IMR-90 (cell line): ENCODE data around the gene HES7. TPM values are rescaled to one million over a fixed set of nuclear protein-coding genes. Genes with fewer than 3 reads are reported as not detected.

Experiments
- ATAC-seq: fragments of 200-7000 bp; cut with Tn5 transposase; 2 replicates; pipeline ENCODE4 v1.9.1; 2020; ENCODE audit warnings: low read depth, mild to moderate bottlenecking, moderate library complexity
- BruUV-seq: library from RNA; stranded (reverse); fragments of 400-500 nt; replicated peaks from 2 replicates; lab custom pipeline; 2021; lab: Mats Ljungman, UMichigan
- CTCF ChIA-PET: fragments of 300-600 bp; formaldehyde crosslinking; extraction: SDS; loops from one replicate; lab custom pipeline; 2021; ENCODE audit warnings: antibody characterized with exemption; lab: Yijun Ruan, JAX
- POLR2A ChIA-PET: fragments of 300-600 bp; sonication (Branson Sonifier 250); formaldehyde crosslinking; loops from one replicate; lab custom pipeline; 2022; ENCODE audit warnings: antibody characterized with exemption; ENCODE audit not compliant: unreplicated experiment; lab: Charles Lee
- DNase-seq: peaks from one replicate; pipeline ENCODE4 v3.0.0; 2013
- H2AFZ ChIP-seq: replicated peaks from 2 replicates; pipeline ENCODE3; 2013; ENCODE audit warnings: low read length, mild to moderate bottlenecking; ENCODE audit not compliant: poor library complexity
- H2AK5ac ChIP-seq: 2 replicates; pipeline ENCODE4 v1.6.1; 2013; ENCODE audit warnings: low read depth, low read length, inconsistent platforms
- H2AK9ac ChIP-seq: replicated peaks from 2 replicates; pipeline ENCODE3; 2013; ENCODE audit warnings: mild to moderate bottlenecking, low read depth, low read length, moderate library complexity; ENCODE audit not compliant: poor library complexity
- H2BK120ac ChIP-seq: 2 replicates; pipeline ENCODE4 v1.6.1; 2013; ENCODE audit warnings: low read depth, low read length, inconsistent platforms
- H2BK15ac ChIP-seq: 3 replicates; pipeline ENCODE4 v1.6.1; 2013; ENCODE audit warnings: low read depth, low read length, inconsistent platforms
- H2BK20ac ChIP-seq: 2 replicates; pipeline ENCODE4 v1.6.1; 2013; ENCODE audit warnings: low read depth, mild to moderate bottlenecking, inconsistent platforms, low read length, moderate library complexity
- H2BK5ac ChIP-seq: 2 replicates; pipeline ENCODE4 v1.6.1; 2013; ENCODE audit warnings: mild to moderate bottlenecking, low read depth, low read length, inconsistent platforms; ENCODE audit not compliant: poor library complexity, severe bottlenecking
- H3K14ac ChIP-seq: replicated peaks from 2 replicates; pipeline ENCODE4 v1.6.1; 2013; ENCODE audit warnings: low read depth, low read length, inconsistent platforms
- H3K18ac ChIP-seq: 2 replicates; pipeline ENCODE4 v1.6.1; 2013; ENCODE audit warnings: low read depth, low read length, control low read depth
- H3K23ac ChIP-seq: 2 replicates; pipeline ENCODE4 v1.6.1; 2013; ENCODE audit warnings: low read depth, low read length, inconsistent platforms
- H3K27ac ChIP-seq: 2 replicates; pipeline ENCODE4 v1.5.1; 2013; ENCODE audit warnings: mild to moderate bottlenecking, control low read depth, low read length; ENCODE audit not compliant: insufficient read depth
- H3K27me3 ChIP-seq: 2 replicates; pipeline ENCODE4 v1.6.1; 2013; ENCODE audit warnings: low read length; ENCODE audit not compliant: control insufficient read depth, insufficient read depth
- H3K36me3 ChIP-seq: 2 replicates; pipeline ENCODE4 v1.6.1; 2013; ENCODE audit warnings: low read length, mixed read lengths; ENCODE audit not compliant: control insufficient read depth, insufficient read depth
- H3K4ac ChIP-seq: 2 replicates; pipeline ENCODE4 v1.6.1; 2013; ENCODE audit warnings: low read depth, low read length, inconsistent platforms
- H3K4me1 ChIP-seq: 2 replicates; pipeline ENCODE4 v1.6.1; 2013; ENCODE audit warnings: low read length, mixed read lengths; ENCODE audit not compliant: control insufficient read depth, insufficient read depth
- H3K4me2 ChIP-seq: 2 replicates; pipeline ENCODE4 v1.6.1; 2013; ENCODE audit warnings: low read depth, mild to moderate bottlenecking, control low read depth, low read length, moderate library complexity
- H3K4me3 ChIP-seq: 2 replicates; pipeline ENCODE4 v1.5.1; 2013; ENCODE audit warnings: low read depth, mild to moderate bottlenecking, control low read depth, low read length, moderate library complexity; ENCODE audit not compliant: insufficient read depth
- H3K56ac ChIP-seq: 2 replicates; pipeline ENCODE4 v1.6.1; 2013; ENCODE audit warnings: low read length, inconsistent platforms; ENCODE audit not compliant: insufficient read depth; ENCODE audit errors: extremely low read depth
- H3K79me1 ChIP-seq, 2 experiments: 2 replicates each; pipeline ENCODE4 v1.6.1; 2013; ENCODE audit warnings: low read length in 2 of 2, inconsistent platforms in 1 of 2, low read depth in 1 of 2
- H3K9ac ChIP-seq: 2 replicates; pipeline ENCODE4 v1.6.1; 2013; ENCODE audit warnings: low read depth, low read length, control low read depth
- H3K9me1 ChIP-seq: 2 replicates; pipeline ENCODE4 v1.6.1; 2013; ENCODE audit warnings: low read length, inconsistent platforms; ENCODE audit not compliant: insufficient read depth
- H3K9me3 ChIP-seq: 2 replicates; pipeline ENCODE4 v1.6.1; 2013; ENCODE audit warnings: low read length; ENCODE audit not compliant: control insufficient read depth, insufficient read depth
- H4K20me1 ChIP-seq: 2 replicates; pipeline ENCODE4 v1.6.1; 2013; ENCODE audit warnings: low read length, inconsistent platforms; ENCODE audit not compliant: insufficient read depth
- H4K5ac ChIP-seq: 2 replicates; pipeline ENCODE4 v1.6.1; 2013; ENCODE audit warnings: mild to moderate bottlenecking, low read depth, low read length, control low read depth
- H4K8ac ChIP-seq, 2 experiments: 2 replicates each; pipeline ENCODE4 v1.6.1; 2013; ENCODE audit warnings: low read depth in 2 of 2, low read length in 2 of 2, control low read depth in 1 of 2, inconsistent platforms in 1 of 2
- H4K91ac ChIP-seq: 2 replicates; pipeline ENCODE4 v1.6.1; 2013; ENCODE audit warnings: low read depth, low read length, inconsistent platforms; ENCODE audit not compliant: insufficient read depth
- CEBPB ChIP-seq: IDR thresholded peaks from 2 replicates; pipeline ENCODE4 v1.6.1; 2012; ENCODE audit warnings: low read depth, low read length, improper control_type of control experiment
- MAFK ChIP-seq: IDR thresholded peaks from 2 replicates; pipeline ENCODE4 v1.6.1; 2012; ENCODE audit warnings: low read depth, low read length, improper control_type of control experiment
- MAZ ChIP-seq: IDR thresholded peaks from 2 replicates; pipeline ENCODE4 v1.6.1; 2012; ENCODE audit warnings: low read depth, mild to moderate bottlenecking, low read length, improper control_type of control experiment, moderate library complexity, borderline replicate concordance
- MXI1 ChIP-seq: IDR thresholded peaks from 2 replicates; pipeline ENCODE4 v1.6.1; 2012; ENCODE audit warnings: low read depth, mild to moderate bottlenecking, low read length, moderate library complexity, borderline replicate concordance
- NFE2L2 ChIP-seq: fragments of 150-350 bp; IDR thresholded peaks from 2 replicates; pipeline ENCODE4 v1.6.1; 2016; ENCODE audit warnings: low read depth, mild to moderate bottlenecking, low read length
- RAD21 ChIP-seq: IDR thresholded peaks from 2 replicates; pipeline ENCODE4 v1.6.1; 2012; ENCODE audit warnings: low read length, improper control_type of control experiment
- RCOR1 ChIP-seq: IDR thresholded peaks from 2 replicates; pipeline ENCODE4 v1.6.1; 2012; ENCODE audit warnings: mild to moderate bottlenecking, low read length, improper control_type of control experiment; ENCODE audit not compliant: insufficient replicate concordance
- RFX5 ChIP-seq: IDR thresholded peaks from 2 replicates; pipeline ENCODE4 v1.8.0; 2012; ENCODE audit warnings: low read depth, mild to moderate bottlenecking, low read length, moderate library complexity
- SMC3 ChIP-seq: fragments of 150-350 bp; IDR thresholded peaks from 2 replicates; pipeline ENCODE4 v1.6.1; 2016; ENCODE audit warnings: low read depth, mild to moderate bottlenecking, antibody characterized with exemption, low read length, moderate library complexity
- WGBS, 2 experiments: methylation state at CpG; one replicate each; pipeline versions ENCODE4 v1.1.5 to v1.1.7; 2013; ENCODE audit warnings: missing lambda C conversion rate in 2 of 2; ENCODE audit not compliant: insufficient read length in 1 of 2; ENCODE audit errors: extremely low coverage in 2 of 2; 5-methylcytosine and 5-hydroxymethylcytosine counted together
- dilution Hi-C: fragments of 300-500 bp; cut with HindIII; formaldehyde crosslinking; loops from one replicate; pipeline ENCODE4 v1.14.3; 2018; ENCODE audit warnings: low sequenced_read_pairs; ENCODE audit not compliant: unreplicated experiment
- in situ Hi-C: fragments of 300-500 bp; cut with MboI; formaldehyde crosslinking; loops from 3 replicates; pipeline ENCODE4 v1.14.3; 2019; ENCODE audit warnings: low sequenced_read_pairs, inconsistent platforms, mixed read lengths
- intact Hi-C: fragments of 100-400 bp; cut with micrococcal nuclease; formaldehyde crosslinking; loops from 2 replicates; pipeline ENCODE4 v1.10.0; 2022
- polyA plus RNA-seq, 3 experiments: library from polyadenylated mRNA; depleted of rRNA; stranded (reverse); fragments of >200 nt; gene quantifications; 2 replicates each; pipeline ENCODE4 v1.2.3, GENCODE V29; 2012; ENCODE audit warnings: low replicate concordance in 1 of 3
- total RNA-seq: library from RNA; depleted of rRNA; stranded (reverse); fragments of >200 nt; gene quantifications from 2 replicates; pipeline ENCODE4 v1.2.3, GENCODE V29; 2012
- TF ChIP-seq, protein P1 (sequence below): fragments of 150-350 bp; IDR thresholded peaks from 2 replicates; pipeline ENCODE4 v1.6.1; 2017; ENCODE audit warnings: mild to moderate bottlenecking, antibody characterized with exemption, low read length, low read depth
- TF ChIP-seq, protein P2 (sequence below): fragments of 150-350 bp; IDR thresholded peaks from 2 replicates; pipeline ENCODE4 v1.6.1; 2016; ENCODE audit warnings: low read depth, mild to moderate bottlenecking, low read length, moderate library complexity, borderline replicate concordance
- TF ChIP-seq, protein P3 (sequence below): conservative IDR thresholded peaks from 2 replicates; pipeline ENCODE4 v1.5.1; 2012; ENCODE audit warnings: mild to moderate bottlenecking, low read depth, low read length, improper control_type of control experiment

The HES7 gene
- total and polyA plus RNA-seq, 2 of the 4 experiments (the other 2 are of a cell fraction) = 0.43 TPM; not detected in 1

DNA sequence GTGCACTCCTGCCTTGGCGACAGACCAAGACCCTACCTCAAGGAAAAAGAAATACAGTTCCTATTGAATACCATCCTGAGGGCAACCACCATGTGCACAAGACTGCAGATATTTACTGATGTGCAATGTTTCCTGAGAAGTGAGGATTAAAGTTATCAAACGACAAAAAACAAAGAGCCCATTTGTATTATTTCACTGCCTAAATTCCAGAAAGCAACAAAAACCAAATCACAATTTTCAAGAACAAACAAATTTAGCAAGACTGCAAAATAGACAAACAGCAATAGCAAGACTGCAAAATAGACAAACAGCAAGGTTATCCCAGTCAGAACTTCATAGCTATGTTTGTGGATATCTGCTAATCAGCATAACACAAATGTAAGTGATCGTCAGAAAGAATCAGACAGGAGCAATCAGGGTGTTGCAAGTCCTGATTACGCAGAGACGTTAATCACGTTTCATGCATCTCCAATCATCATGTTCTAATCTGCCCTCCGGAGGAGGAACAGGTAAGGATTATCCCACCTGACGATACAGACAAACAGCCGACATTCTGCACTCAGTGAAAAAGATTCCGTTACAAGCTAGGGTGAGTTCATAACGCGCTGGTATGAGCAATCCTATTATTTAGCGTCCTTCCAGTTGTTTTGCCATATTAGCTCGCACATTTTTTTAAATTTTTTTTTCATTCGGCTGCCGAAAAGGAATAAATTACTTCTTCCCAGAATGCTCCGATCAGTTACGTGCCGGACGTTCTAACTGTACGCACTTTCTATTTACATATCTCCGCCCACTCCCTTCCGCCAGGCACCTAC lies 49.4 kb upstream of the HES7 start:
- BruUV-seq = TSS peak; percentile 99
- in situ Hi-C loops = loop anchor here (25.0 kb wide), 1 partner anchor 936 kb away; the partner anchor contains the start of genes DVL2, GABARAP and PHF23
- TF ChIP-seq, protein P1, sequence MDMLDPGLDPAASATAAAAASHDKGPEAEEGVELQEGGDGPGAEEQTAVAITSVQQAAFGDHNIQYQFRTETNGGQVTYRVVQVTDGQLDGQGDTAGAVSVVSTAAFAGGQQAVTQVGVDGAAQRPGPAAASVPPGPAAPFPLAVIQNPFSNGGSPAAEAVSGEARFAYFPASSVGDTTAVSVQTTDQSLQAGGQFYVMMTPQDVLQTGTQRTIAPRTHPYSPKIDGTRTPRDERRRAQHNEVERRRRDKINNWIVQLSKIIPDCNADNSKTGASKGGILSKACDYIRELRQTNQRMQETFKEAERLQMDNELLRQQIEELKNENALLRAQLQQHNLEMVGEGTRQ = no peak
- TF ChIP-seq NFE2L2 (no peak), MXI1 (no peak), RFX5 (no peak), MAZ (peak; percentile 55; the same call in 1 of the 2 replicates), MAFK (peak; percentile 88), CEBPB (peak; percentile 91), RAD21 (no peak), SMC3 (no peak), RCOR1 (no peak)
- TF ChIP-seq, protein P2, sequence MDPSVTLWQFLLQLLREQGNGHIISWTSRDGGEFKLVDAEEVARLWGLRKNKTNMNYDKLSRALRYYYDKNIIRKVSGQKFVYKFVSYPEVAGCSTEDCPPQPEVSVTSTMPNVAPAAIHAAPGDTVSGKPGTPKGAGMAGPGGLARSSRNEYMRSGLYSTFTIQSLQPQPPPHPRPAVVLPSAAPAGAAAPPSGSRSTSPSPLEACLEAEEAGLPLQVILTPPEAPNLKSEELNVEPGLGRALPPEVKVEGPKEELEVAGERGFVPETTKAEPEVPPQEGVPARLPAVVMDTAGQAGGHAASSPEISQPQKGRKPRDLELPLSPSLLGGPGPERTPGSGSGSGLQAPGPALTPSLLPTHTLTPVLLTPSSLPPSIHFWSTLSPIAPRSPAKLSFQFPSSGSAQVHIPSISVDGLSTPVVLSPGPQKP = no peak
- TF ChIP-seq, protein P3, sequence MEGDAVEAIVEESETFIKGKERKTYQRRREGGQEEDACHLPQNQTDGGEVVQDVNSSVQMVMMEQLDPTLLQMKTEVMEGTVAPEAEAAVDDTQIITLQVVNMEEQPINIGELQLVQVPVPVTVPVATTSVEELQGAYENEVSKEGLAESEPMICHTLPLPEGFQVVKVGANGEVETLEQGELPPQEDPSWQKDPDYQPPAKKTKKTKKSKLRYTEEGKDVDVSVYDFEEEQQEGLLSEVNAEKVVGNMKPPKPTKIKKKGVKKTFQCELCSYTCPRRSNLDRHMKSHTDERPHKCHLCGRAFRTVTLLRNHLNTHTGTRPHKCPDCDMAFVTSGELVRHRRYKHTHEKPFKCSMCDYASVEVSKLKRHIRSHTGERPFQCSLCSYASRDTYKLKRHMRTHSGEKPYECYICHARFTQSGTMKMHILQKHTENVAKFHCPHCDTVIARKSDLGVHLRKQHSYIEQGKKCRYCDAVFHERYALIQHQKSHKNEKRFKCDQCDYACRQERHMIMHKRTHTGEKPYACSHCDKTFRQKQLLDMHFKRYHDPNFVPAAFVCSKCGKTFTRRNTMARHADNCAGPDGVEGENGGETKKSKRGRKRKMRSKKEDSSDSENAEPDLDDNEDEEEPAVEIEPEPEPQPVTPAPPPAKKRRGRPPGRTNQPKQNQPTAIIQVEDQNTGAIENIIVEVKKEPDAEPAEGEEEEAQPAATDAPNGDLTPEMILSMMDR = no peak

More for the DNA sequence above, 49.4 kb upstream of the HES7 start:
- Histone ChIP-seq H3K27me3 (no peaks in the 10 kb centered on the region), H3K4me1 (peaks cover 12% of the 10 kb centered on the region), H3K23ac (peak overlapping the region; percentile 80; the same call in 1 of the 2 replicates), H4K91ac (peak overlapping the region; percentile 84), H3K9me1 (peaks cover 21% of the 10 kb centered on the region), H3K14ac (peak overlapping the region; percentile 92), H3K4ac (peak overlapping the region; percentile 81; the same call in 1 of the 2 replicates), H3K79me1 (peaks cover 9 to 30% of the 10 kb centered on the region in 2 experiments; a peak in 3 of 4 replicates), H3K9me3 (no peaks in the 10 kb centered on the region), H3K18ac (peak overlapping the region; percentile 59; the same call in 1 of the 2 replicates), H3K56ac (peak overlapping the region; percentile 99), H2BK20ac (peak overlapping the region; percentile 94), H3K4me2 (peak overlapping the region; percentile 95), H3K27ac (peak overlapping the region; percentile 85), H3K36me3 (no peaks in the 10 kb centered on the region), H2BK120ac (peak overlapping the region; percentile 97), H2BK5ac (peak overlapping the region; percentile 99), H4K20me1 (peaks cover 8% of the 10 kb centered on the region; the same call in 1 of the 2 replicates), H3K9ac (peak overlapping the region; percentile 88), H2AK9ac (no peak overlapping the region), H2BK15ac (no peak overlapping the region), H4K5ac (peak overlapping the region; percentile 32; the same call in 1 of the 2 replicates), H2AK5ac (no peak overlapping the region; the same call in 1 of the 2 replicates), H2AFZ (peak overlapping the region; percentile 33), H3K4me3 (peak overlapping the region; percentile 51), H4K8ac (peak overlapping the region in 1 of 2 experiments; percentile 96)
- intact Hi-C loops = loop anchor here (1.0 kb wide), 1 partner anchor 35 kb away; no protein-coding TSS in a partner anchor
- WGBS, 2 experiments = 0% methylated on average over 6 of the region's 23 CpGs; no CpG with 5 or more reads in 1 of the 2 experiments
- ChIA-PET POLR2A (interaction anchor here (0.5 to 1.2 kb wide), 12 partner anchors 10 to 289 kb away, joined by 3 to 8 read pairs (median 4); no protein-coding TSS in a partner anchor), CTCF (interaction anchor here (0.7 kb wide), 1 partner anchor 21 kb away, joined by 3 read pairs; no protein-coding TSS in a partner anchor)
- peak; percentile 84 for ATAC-seq
- dilution Hi-C loops = no loop called here
- peak; percentile 99 for DNase-seq
